Esophagus squamous epithelium (tissue), 4 donors: ENCODE data around the gene PLSCR1.

ENCODE experiments used
- CTCF ChIP-seq, 6 experiments: fragments of 450-650 bp in 4 of 6; fragments of 200-600 bp in 2 of 6; sonication (generic) in 2 of 6; IDR thresholded peaks; one replicate each; pipeline ENCODE4 v1.5.1; 2016 to 2019; ENCODE audit warnings: antibody characterized with exemption in 6 of 6, mild to moderate bottlenecking in 4 of 6, moderate library complexity in 4 of 6
- POLR2A ChIP-seq, 4 donors: fragments of 450-650 bp; IDR thresholded peaks; one replicate each; pipeline ENCODE4 v1.6.1; 2017; ENCODE audit warnings: antibody characterized with exemption in 4 of 4, mild to moderate bottlenecking in 4 of 4, moderate library complexity in 3 of 4

GRCh38 chr3:146476094-146476740 is 68.2 kb downstream of the PLSCR1 start:
- TF ChIP-seq CTCF (IDR thresholded peaks at IDR 0.05) (no peak), POLR2A (IDR thresholded peaks at IDR 0.05) (no peak)
